AG04450 (cell line): ENCODE results near the gene GHRL. TPM values are rescaled to one million over a fixed set of nuclear protein-coding genes. Genes with fewer than 3 reads are reported as not detected.

Source experiments
- CTCF ChIA-PET: fragments of 300-600, 350-600 bp; formaldehyde crosslinking; extraction: SDS; loops from one replicate; lab custom pipeline; 2022; ENCODE audit warnings: antibody characterized with exemption, inconsistent platforms; lab: Charles Lee
- POLR2A ChIA-PET: fragments of 350-600 bp; formaldehyde crosslinking; extraction: SDS; loops from one replicate; lab custom pipeline; 2021; ENCODE audit warnings: antibody characterized with exemption, inconsistent platforms; lab: Yijun Ruan, JAX
- DNase-seq: peaks from one replicate; pipeline ENCODE4 v3.0.0-alpha.2; 2011; ENCODE audit warnings: low read depth, low spot score
- H3K27ac ChIP-seq: one replicate; pipeline ENCODE4 v1.5.1; 2012; ENCODE audit warnings: low read depth, low read length, control low read depth
- H3K27me3 ChIP-seq: one replicate; pipeline ENCODE4 v1.6.0; 2012; ENCODE audit warnings: low read length; ENCODE audit not compliant: control insufficient read depth, insufficient read depth
- H3K4me3 ChIP-seq: 2 replicates; pipeline ENCODE4 v1.5.1; 2011; ENCODE audit warnings: mild to moderate bottlenecking, low read depth, low read length, control low read depth
- H3K9me3 ChIP-seq: 2 replicates; pipeline ENCODE4 v1.5.1; 2012; ENCODE audit warnings: low read length; ENCODE audit not compliant: control insufficient read depth, insufficient read depth
- polyA plus RNA-seq: library from polyadenylated mRNA; depleted of rRNA; stranded (reverse); fragments of >200 nt; gene quantifications from 2 replicates; pipeline ENCODE4 v1.2.3, GENCODE V29; 2011
- TF ChIP-seq, protein P1 (sequence below): IDR thresholded peaks from 2 replicates; pipeline ENCODE4 v1.5.1; 2011; ENCODE audit warnings: low read depth, low read length, control low read depth, inconsistent platforms

Gene GHRL
- polyA plus RNA-seq, 1 experiment = not detected

DNA sequence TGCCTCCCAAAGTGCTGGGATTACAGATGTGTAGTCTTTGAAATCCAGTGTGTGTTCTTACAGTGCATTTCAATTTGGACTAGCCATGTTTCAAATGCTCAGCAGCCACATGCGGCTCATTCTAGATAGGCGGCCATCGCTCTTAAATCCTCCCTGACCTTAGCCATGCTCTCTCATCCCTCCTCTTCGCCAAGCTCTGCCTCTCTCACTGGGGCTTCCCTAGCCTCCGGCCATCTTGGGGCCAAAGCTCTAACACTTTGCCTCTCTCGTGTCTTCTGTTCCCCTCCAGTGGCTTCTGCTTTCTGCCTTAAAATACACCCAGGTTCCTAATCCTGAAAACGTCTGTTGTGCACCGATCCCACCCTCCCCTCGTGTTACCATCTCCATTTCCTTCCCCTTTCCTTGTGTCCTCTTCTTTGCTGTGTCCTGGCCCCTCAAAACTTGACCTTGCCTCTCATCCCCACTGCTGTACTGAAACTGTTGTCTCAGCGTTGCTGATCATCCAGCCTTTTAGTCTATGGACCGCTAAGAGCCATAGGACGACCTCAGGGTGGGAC, 1.4 kb upstream of the GHRL start:
- H3K27me3 ChIP-seq = no peaks in the 10 kb centered on the region
- no peaks in the 10 kb centered on the region for H3K9me3 ChIP-seq
- H3K27ac ChIP-seq = no peak overlapping the region
- POLR2A ChIA-PET = no interaction called here
- no peak overlapping the region for H3K4me3 ChIP-seq
- TF ChIP-seq, protein P1, sequence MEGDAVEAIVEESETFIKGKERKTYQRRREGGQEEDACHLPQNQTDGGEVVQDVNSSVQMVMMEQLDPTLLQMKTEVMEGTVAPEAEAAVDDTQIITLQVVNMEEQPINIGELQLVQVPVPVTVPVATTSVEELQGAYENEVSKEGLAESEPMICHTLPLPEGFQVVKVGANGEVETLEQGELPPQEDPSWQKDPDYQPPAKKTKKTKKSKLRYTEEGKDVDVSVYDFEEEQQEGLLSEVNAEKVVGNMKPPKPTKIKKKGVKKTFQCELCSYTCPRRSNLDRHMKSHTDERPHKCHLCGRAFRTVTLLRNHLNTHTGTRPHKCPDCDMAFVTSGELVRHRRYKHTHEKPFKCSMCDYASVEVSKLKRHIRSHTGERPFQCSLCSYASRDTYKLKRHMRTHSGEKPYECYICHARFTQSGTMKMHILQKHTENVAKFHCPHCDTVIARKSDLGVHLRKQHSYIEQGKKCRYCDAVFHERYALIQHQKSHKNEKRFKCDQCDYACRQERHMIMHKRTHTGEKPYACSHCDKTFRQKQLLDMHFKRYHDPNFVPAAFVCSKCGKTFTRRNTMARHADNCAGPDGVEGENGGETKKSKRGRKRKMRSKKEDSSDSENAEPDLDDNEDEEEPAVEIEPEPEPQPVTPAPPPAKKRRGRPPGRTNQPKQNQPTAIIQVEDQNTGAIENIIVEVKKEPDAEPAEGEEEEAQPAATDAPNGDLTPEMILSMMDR = no peak
- CTCF ChIA-PET = no interaction called here
- DNase-seq = no peak

DNA sequence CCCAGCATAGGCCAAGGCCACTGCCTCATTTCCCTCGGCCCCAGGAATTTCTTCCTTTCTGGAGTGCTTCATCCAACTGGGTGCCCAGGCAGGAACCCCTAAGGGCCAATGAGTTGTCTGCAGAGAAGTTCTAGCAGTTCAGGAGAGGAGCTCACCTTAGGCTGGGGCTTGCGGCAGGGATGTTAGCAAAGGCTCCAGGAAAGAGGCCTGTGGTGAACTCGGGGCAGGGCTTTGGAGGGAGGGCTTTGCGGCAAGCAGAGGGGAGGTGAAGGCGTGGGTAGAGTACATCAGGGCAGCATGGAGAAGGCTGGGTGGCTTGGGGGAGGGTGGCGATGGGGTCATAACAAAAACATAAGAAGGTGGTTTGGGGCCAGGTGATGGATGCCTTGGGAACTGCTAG, 1.1 kb downstream of the GHRL start:
- Histone ChIP-seq H3K4me3 (no peak overlapping the region), H3K27ac (no peak overlapping the region), H3K9me3 (no peaks in the 10 kb centered on the region), H3K27me3 (no peaks in the 10 kb centered on the region)
- TF ChIP-seq, protein P1 = no peak
- CTCF ChIA-PET = no interaction called here
- DNase-seq = no peak
- POLR2A ChIA-PET = no interaction called here

DNA sequence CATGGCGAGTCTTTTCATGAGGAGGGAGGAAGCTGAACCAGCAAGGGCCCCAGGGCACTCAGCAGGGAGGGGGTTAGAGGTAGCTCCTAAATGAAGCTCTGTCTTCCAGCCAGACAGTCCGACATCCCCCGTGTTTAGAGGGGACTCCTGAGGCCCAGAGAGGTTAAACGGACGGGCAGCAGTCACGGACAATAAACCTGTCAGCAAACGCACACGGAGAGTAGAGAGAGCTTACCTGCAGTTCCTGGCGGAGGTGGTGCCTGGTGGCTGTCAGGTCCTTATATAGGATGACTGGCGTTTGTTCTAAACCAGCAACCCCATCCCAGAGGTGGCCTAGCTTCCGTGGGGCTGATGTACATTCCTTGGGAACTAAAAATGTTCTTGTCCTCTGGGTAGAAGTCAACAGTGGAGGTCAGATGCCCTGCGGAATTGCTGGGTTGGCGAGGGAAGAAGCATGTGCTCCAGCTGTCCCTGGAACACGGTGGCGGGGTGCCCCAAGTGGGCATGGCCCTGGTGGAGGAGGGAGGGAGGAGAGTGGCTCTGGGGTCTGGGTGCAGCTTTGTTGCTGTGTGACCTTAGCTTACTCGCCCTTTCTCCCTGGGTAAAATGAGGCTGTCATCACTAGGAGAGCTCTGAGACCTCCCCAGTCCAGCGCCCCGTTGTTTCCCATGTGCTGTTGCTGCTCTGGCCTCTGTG, 2.1 kb downstream of the GHRL start:
- TF ChIP-seq, protein P1 = no peak
- no peak for DNase-seq
- H3K9me3 ChIP-seq = no peaks in the 10 kb centered on the region
- H3K27ac ChIP-seq = no peak overlapping the region
- CTCF ChIA-PET = interaction anchor here (0.6 kb wide), 1 partner anchor 25 kb away, joined by 4 read pairs; no protein-coding TSS in a partner anchor
- H3K4me3 ChIP-seq = no peak overlapping the region
- POLR2A ChIA-PET = no interaction called here
- H3K27me3 ChIP-seq = no peaks in the 10 kb centered on the region

DNA sequence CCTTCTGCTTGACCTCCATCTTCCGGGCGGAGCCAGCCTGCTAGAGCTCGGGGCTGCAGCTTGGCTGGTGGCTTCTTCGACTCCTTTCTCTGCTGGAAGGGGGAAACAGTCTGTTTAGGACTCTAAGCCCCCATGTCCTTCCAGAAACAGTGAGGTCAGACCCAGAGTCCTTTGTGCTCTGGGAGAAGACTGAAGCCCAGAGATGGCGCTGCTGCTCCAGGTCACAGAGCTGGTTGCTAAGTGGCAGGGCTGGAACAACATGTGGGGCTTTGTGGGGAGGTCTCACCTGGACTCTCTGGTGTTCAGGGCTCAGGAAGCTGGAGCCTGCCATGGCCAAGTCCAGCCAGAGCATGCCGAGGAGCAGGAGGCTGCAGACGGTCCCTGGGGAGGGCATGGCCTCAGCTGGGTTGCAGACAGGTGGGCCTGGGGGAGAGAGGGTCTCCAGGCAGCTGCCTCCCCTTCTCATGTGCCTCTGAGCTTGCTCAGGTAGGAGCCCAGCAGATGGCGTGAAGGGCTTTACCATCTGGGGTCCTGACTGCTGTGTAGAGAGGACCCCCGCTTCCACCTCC, 2.9 kb downstream of the GHRL start:
- H3K4me3 ChIP-seq = no peak overlapping the region
- no peak for DNase-seq
- H3K27ac ChIP-seq = no peak overlapping the region
- POLR2A ChIA-PET = no interaction called here
- TF ChIP-seq, protein P1 = no peak
- H3K27me3 ChIP-seq = no peaks in the 10 kb centered on the region
- CTCF ChIA-PET = interaction anchor here (0.6 kb wide), 2 partner anchors 8 to 14 kb away, joined by 3 to 6 read pairs; no protein-coding TSS in a partner anchor
- no peaks in the 10 kb centered on the region for H3K9me3 ChIP-seq

DNA sequence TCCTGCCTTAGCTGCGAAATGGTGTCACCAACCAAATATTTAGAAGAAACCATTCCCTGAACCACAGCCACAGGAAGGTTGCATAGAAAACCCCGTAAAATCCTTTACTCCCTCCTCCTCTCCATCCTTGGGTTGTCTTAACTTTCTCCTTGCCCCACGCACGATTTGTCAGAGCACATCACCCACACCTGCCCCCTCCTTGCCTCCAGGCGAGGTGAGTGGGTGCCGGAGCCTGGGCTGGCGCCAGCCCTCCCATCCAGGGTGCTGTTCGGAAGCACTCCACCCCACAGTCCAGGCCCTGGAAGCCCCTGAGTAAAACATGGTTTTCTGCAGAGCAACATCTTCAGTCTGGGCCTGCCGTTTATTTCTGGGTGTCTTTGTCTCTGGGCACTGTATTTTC, 3.7 kb downstream of the GHRL start:
- Histone ChIP-seq H3K27ac (no peak overlapping the region), H3K4me3 (no peak overlapping the region), H3K9me3 (no peaks in the 10 kb centered on the region), H3K27me3 (no peaks in the 10 kb centered on the region)
- POLR2A ChIA-PET = no interaction called here
- CTCF ChIA-PET = no interaction called here
- no peak for DNase-seq
- TF ChIP-seq, protein P1 = no peak
